Lung (tissue), 12 donors: ENCODE measurements around the gene PILRB. TPM values are rescaled to one million over a fixed set of nuclear protein-coding genes. Genes with fewer than 3 reads are reported as not detected.
A peak's percentile ranks its signal among the peaks of the same experiment; 100 is the strongest.

ENCODE experiments used
- ATAC-seq: fragments of 200-7000 bp; cut with Tn5 transposase; one replicate; pipeline ENCODE4 v1.9.1; 2020; ENCODE audit warnings: moderate number of reproducible peaks; ENCODE audit not compliant: insufficient read depth, low FRiP score
- DNase-seq, 3 donors: peaks; one replicate each; pipeline ENCODE4 v3.0.0-alpha.2; 2013 to 2017
- H3K27ac ChIP-seq, 2 donors: one replicate each; pipeline ENCODE4 v1.5.1; 2013; ENCODE audit warnings: mild to moderate bottlenecking in 2 of 2, moderate library complexity in 2 of 2, control low read depth in 1 of 2, inconsistent platforms in 1 of 2, low read depth in 1 of 2, low read length in 1 of 2
- H3K27me3 ChIP-seq, 3 donors: one replicate each; pipeline ENCODE4 v1.5.1; 2013; ENCODE audit warnings: low read length in 2 of 3; ENCODE audit not compliant: control insufficient read depth in 3 of 3, insufficient read depth in 3 of 3
- H3K36me3 ChIP-seq, 4 donors: one replicate each; pipeline ENCODE4 v1.5.1; 2013; ENCODE audit warnings: low read length in 4 of 4, mild to moderate bottlenecking in 1 of 4, moderate library complexity in 1 of 4; ENCODE audit not compliant: control insufficient read depth in 4 of 4, insufficient read depth in 4 of 4
- H3K4me1 ChIP-seq, 5 donors: one replicate each; pipeline ENCODE4 v1.5.1; 2013; ENCODE audit warnings: low read length in 5 of 5, mild to moderate bottlenecking in 2 of 5, moderate library complexity in 1 of 5; ENCODE audit not compliant: control insufficient read depth in 5 of 5, insufficient read depth in 5 of 5
- H3K4me3 ChIP-seq: one replicate; pipeline ENCODE4 v1.5.1; 2013; ENCODE audit warnings: mild to moderate bottlenecking, control low read depth, moderate library complexity
- H3K9ac ChIP-seq, 2 donors: one replicate each; pipeline ENCODE4 v1.5.1; 2013; ENCODE audit warnings: low read length in 2 of 2, control low read depth in 1 of 2; ENCODE audit not compliant: insufficient read depth in 1 of 2
- H3K9me3 ChIP-seq, 4 donors: one replicate each; pipeline ENCODE4 v1.5.1; 2013; ENCODE audit warnings: low read length in 3 of 4, mild to moderate bottlenecking in 1 of 4, moderate library complexity in 1 of 4; ENCODE audit not compliant: control insufficient read depth in 4 of 4, insufficient read depth in 3 of 4
- CTCF ChIP-seq: IDR thresholded peaks from 2 replicates; pipeline ENCODE4 v1.5.1; 2012; ENCODE audit warnings: mild to moderate bottlenecking; ENCODE audit errors: control extremely low read depth, extremely low read depth
- WGBS, 2 donors: extraction: QIAGEN DNeasy Blood & Tissue Kit; methylation state at CpG; one replicate each; pipeline ENCODE4 v1.1.7; 2013; 5-methylcytosine and 5-hydroxymethylcytosine counted together
- polyA plus RNA-seq, 2 donors: library from polyadenylated mRNA; stranded (reverse); fragments of 200-250 nt; gene quantifications; one replicate each; pipeline ENCODE4 v1.2.1, GENCODE V29; 2013
- total RNA-seq, 2 donors: library from RNA; depleted of rRNA in 1 of 2; stranded (reverse); fragments of >200 nt in 1 of 2; gene quantifications; one replicate each; pipeline ENCODE4 v1.2.1, GENCODE V29; 2014 to 2021
- donor health status: control.
- donor health status: control.
- donor health status: Bipolar disorder and iron deficiency.
- donor health status: healthy.
- donor health status: DM: yes; HTN: yes; CAD: no.

The PILRB gene
- total and polyA plus RNA-seq, 4 donors: 22.0 to 50.1 (median 31.2) TPM

- Histone ChIP-seq H3K9me3 (peaks cover 0 to 2% (median 0%) of the 10 kb centered on the region in 4 donors), H3K27me3 (no peaks in the 10 kb centered on the region), H3K4me3 (no peak overlapping the region), H3K27ac (peak overlapping the region in 1 of 2 donors; percentile 51), H3K36me3 (peaks cover 0 to 7% (median 0%) of the 10 kb centered on the region in 4 donors), H3K9ac (no peak overlapping the region), H3K4me1 (peaks cover 0 to 3% (median 0%) of the 10 kb centered on the region in 5 donors)
- WGBS, 2 donors: 57 to 66% methylated on average over 7 of the region's 7 CpGs
- no peak for ATAC-seq
- DNase-seq: no peak
- TF ChIP-seq CTCF: no peak
Observed at GRCh38 chr7:100371561-100372171, 13.7 kb downstream of the PILRB start.

DNA sequence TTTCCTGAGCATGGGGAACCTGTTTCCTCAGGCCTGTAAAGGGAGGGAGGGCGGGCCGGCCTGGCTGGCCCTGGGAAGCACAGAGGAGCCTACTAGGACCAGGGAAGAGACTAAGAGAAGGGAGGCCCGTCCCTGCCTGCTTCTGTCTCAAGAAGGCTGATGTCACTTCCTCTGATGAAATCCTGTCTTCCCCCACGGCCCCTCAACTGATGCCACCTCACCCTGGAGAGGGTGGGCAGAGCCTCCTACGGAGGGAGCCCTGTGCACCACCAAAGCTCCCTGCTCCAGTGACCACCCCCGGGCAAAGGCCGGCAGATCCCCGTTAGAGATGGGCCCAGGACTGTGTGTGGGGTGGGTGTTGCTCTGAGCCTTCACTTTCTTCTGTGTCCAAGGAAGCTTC is 14.3 kb downstream of the PILRB start:
- Histone ChIP-seq H3K9ac (no peak overlapping the region), H3K36me3 (peaks cover 0 to 5% (median 0%) of the 10 kb centered on the region in 4 donors), H3K4me3 (no peak overlapping the region), H3K27me3 (no peaks in the 10 kb centered on the region), H3K27ac (peak overlapping the region in 1 of 2 donors; percentile 81), H3K4me1 (peaks cover 0 to 3% (median 0%) of the 10 kb centered on the region in 5 donors), H3K9me3 (peaks cover 0 to under 1% (median 0%) of the 10 kb centered on the region in 4 donors)
- ATAC-seq: peak; percentile 16
- WGBS, 2 donors: 23 to 40% methylated on average over 8 of the region's 8 CpGs
- DNase-seq: no peak
- no peak for TF ChIP-seq CTCF

DNA sequence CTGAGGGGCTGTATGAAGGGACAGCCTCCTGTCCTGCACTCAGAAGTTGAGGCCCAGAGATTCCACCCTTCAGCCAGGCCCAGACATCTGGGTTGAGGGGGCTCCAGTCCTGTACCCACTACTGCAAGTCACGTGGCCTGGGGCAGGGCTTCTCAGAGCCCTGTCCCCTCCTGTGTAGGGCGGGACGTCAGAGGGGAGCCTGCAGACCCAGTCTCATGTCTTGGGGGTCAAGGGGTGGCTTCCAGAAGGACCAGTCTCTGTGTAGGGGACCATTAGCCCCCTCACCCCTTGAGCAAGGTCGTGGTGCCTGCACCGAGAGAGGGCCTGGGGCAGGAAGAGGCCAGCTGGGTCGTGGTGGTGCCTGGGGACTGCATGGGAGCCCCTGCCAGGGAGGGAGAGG is 14.8 kb downstream of the PILRB start:
- no peaks in the 10 kb centered on the region for H3K9me3 ChIP-seq
- H3K36me3 ChIP-seq: peaks cover 0 to under 1% (median 0%) of the 10 kb centered on the region in 4 donors
- DNase-seq (no peak), ATAC-seq (no peak)
- no peak overlapping the region for H3K9ac ChIP-seq
- H3K4me1 ChIP-seq: peaks cover 0 to 3% (median 0%) of the 10 kb centered on the region in 5 donors
- H3K4me3 ChIP-seq: no peak overlapping the region
- peak overlapping the region in 1 of 2 donors; percentile 81 for H3K27ac ChIP-seq
- 25 to 63% methylated on average over 6 of the region's 6 CpGs for WGBS, 2 donors
- TF ChIP-seq CTCF: no peak
- H3K27me3 ChIP-seq: no peaks in the 10 kb centered on the region
